AG10803 (cell line): Measurements from ENCODE around the gene LOC101059915.

Experiments used
- DNase-seq: peaks from one replicate; pipeline ENCODE4 v3.0.0; 2010; ENCODE audit warnings: low read depth
- H3K4me3 ChIP-seq: 2 replicates; pipeline ENCODE4 v1.5.1; 2011; ENCODE audit warnings: mild to moderate bottlenecking, low read length, control low read depth
- CTCF ChIP-seq: conservative IDR thresholded peaks from 2 replicates; pipeline ENCODE4 v1.5.1; 2011; ENCODE audit warnings: mild to moderate bottlenecking, low read length, control low read depth, inconsistent platforms

Gene LOC101059915

GRCh38 chrX:71622032-71622575 lies 45.2 kb upstream of the LOC101059915 start:
- H3K4me3 ChIP-seq = no peak overlapping the region
- DNase-seq = no peak
- TF ChIP-seq CTCF = no peak

GRCh38 chrX:71622576-71623450 lies 44.5 kb upstream of the LOC101059915 start:
- H3K4me3 ChIP-seq = no peak overlapping the region
- TF ChIP-seq CTCF = peak; percentile 44
- DNase-seq = peak; percentile 81

DNA sequence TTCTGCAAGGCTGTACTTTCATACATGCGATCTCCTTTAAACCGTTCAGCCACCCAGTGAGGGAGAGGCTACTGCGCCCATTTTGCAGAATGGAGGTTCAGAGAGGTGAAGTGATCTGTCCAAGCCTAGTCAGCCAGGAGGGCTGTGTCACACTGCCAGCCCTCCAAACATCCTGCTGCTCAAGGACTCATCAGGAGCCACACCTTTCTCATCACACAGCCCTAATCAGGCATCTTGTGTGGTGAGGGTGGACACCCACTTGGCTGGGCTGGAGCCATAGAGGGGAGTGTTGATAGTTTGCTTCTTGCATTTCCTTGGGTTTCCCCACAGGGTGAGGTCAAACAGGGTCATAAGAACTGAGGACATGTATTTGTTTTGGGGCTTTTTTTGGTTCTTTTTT lies 43.6 kb upstream of the LOC101059915 start:
- no peak for DNase-seq
- H3K4me3 ChIP-seq = no peak overlapping the region
- TF ChIP-seq CTCF = no peak

- no peak overlapping the region for H3K4me3 ChIP-seq
- TF ChIP-seq CTCF = no peak
- DNase-seq = no peak
These were observed 41.9 kb upstream of the LOC101059915 start for GRCh38 chrX:71625471-71625870.

DNA sequence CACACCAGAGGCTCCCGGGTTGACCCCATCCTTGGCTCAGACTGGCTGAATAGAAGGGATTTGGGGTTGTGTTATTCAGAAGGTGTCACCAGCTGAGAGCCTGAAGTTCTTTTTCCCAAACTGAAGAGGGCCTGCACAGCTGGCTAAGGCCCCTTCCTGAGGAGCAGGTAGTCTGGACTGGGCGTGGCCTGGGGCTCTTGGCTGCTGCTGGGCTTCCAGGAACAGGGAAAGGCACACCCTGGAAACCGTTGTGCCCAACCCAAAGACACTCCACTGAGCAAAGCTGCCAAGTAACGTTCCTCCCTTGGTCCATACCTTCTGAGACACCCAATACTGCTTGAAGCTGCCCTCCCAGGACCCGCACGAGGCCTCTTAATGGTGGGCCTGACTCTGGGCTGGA lies 40.8 kb upstream of the LOC101059915 start:
- DNase-seq = no peak
- no peak for TF ChIP-seq CTCF
- H3K4me3 ChIP-seq = no peak overlapping the region

GRCh38 chrX:71627588-71628404 lies 39.5 kb upstream of the LOC101059915 start:
- DNase-seq = peak; percentile 63
- no peak overlapping the region for H3K4me3 ChIP-seq
- no peak for TF ChIP-seq CTCF
